Measurements from ENCODE around the gene CEP112.

GRCh38 chr17:65656390-65657250, 535.3 kb downstream of the CEP112 start:
- TF ChIP-seq CTCF (IDR thresholded peaks at IDR 0.05; ENCODE audit: poor library complexity, severe bottlenecking) (no peak), TAF1 (IDR thresholded peaks at IDR 0.05; ENCODE audit: low read depth) (no peak)

All from neural cell (in vitro differentiated cells).